T-helper 1 cell (primary cell): ENCODE measurements around the gene CSF1R.

ENCODE experiments used
- DNase-seq, 5 donors: peaks; one replicate each; pipeline ENCODE4 v3.0.0-alpha.2; 2012 to 2020

Gene CSF1R

DNA sequence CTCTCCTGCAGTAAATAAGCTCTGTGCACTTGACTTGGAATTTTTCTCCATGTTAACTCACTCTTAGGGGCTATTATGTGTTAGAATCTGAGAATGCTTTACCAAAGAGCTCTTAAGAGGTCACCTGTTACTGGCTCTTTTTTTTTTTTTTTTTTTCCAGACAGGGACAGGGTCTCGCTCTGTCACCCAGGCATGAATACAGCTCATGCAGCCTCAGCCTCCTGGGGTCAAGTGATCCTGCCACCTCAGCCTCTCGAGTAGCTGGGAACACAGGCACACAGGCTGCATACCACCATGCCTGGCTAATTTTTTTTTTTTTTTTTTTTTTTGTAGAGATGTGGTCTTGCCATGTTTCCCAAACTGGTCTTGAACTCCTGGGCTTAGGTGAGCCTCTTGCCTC is 63.7 kb downstream of the CSF1R start:
- DNase-seq, result no peak

GRCh38 chr5:150022158-150022531 is 64.2 kb downstream of the CSF1R start:
- DNase-seq, result no peak

- DNase-seq, result no peak
Measured at GRCh38 chr5:150021491-150022157, 64.7 kb downstream of the CSF1R start.

- no peak for DNase-seq
Measured at GRCh38 chr5:150020249-150020648, 66.1 kb downstream of the CSF1R start.

- no peak for DNase-seq
Measured at GRCh38 chr5:150017226-150018005, 68.9 kb downstream of the CSF1R start.

- DNase-seq, result no peak
Measured at GRCh38 chr5:150016537-150016936, 69.8 kb downstream of the CSF1R start.

DNA sequence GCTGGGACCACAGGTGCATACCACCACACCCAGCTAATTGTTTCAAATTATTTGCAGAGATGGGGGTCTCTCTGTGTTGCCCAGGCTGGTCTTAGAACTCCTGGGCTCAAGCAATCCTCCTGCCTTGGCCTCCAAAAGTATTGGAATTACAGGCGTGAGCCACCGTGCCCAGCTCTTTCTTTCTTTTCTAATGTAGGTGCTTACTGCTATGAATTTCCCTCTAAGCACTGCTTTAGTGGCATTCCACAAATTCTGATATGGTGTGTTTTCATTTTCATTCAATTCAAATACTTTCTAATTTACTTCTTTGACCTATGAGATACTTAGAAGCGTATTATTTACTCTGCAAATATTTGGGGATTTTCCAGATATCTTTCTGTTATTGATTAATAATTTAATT is 70.9 kb downstream of the CSF1R start:
- DNase-seq, result no peak

- no peak for DNase-seq
Measured at GRCh38 chr5:150014456-150014855, 71.9 kb downstream of the CSF1R start.

DNA sequence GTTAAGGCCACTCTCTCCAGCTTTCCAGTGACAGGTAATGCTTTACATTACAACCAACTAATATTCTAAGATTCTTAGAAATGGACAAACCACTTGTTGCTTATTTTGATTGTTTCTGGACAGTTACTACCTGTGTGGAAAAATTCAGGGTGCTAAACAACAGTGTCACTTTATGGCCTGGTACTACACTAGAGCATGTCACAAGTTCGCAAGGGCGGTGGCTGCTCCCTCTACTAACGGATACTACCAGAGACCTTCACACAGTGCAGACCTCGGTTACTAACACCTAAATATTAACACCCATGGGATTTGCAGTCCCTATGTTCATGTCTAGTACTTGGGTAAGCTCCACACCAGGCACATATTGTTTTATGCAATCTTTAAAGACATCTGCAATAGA is 72.4 kb downstream of the CSF1R start:
- DNase-seq, result no peak

DNA sequence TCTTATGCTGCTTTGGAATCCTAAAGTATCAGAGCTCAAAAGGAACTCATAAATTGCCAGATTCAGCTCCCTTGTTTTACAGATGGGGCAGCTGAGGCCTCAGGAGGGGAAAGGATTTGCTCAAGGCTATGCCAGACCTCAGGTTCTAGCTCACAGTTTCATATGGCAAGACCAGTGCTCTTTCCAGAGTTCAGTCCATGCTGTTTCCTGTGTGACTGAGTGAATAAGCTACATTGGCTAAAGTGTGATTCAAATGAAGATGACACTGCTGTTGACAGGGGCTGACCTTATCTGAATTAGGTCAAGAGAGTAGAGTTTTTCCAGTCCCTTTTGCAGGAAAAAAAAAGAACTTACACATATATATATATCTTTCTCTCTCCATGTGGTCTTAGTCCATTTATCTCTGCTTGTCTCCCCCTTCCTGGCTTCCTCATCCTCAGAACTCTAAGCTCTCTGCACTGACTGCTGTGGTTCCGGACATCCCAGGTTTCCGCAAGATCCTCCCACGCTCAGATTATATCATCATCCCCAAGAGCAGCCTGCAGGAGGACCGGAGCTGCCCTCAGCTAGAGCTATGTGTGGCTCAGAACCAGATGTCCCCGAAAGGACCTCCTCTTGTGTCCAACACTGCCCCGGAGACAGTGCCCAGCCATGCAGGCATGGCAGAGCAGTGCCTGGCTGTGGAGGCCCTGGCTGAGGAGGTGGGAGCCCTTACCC is 76.5 kb downstream of the CSF1R start:
- no peak for DNase-seq

GRCh38 chr5:150007050-150007449 is 79.3 kb downstream of the CSF1R start:
- DNase-seq, result no peak

- no peak for DNase-seq
Measured at GRCh38 chr5:150006318-150006717, 80.0 kb downstream of the CSF1R start.
